PFSK-1 (cell line): ENCODE results near the gene CTBP2.

Experiments
- POLR2AphosphoS5 ChIP-seq: IDR thresholded peaks from 2 replicates; pipeline ENCODE4 v1.6.1; 2012; ENCODE audit warnings: low read depth, mild to moderate bottlenecking, control low read depth, low read length, moderate library complexity
- SIN3A ChIP-seq: IDR thresholded peaks from 2 replicates; pipeline ENCODE4 v1.6.1; 2012; ENCODE audit warnings: mild to moderate bottlenecking, low read length, moderate library complexity, borderline replicate concordance; ENCODE audit not compliant: insufficient read depth
- TAF1 ChIP-seq: IDR thresholded peaks from 2 replicates; pipeline ENCODE4 v1.6.1; 2012; ENCODE audit warnings: low read length, control low read depth, borderline replicate concordance; ENCODE audit not compliant: insufficient read depth
- TF ChIP-seq, protein P1 (sequence below), 2 experiments: IDR thresholded peaks; 2 replicates each; pipeline versions ENCODE4 v1.6.1 to v1.8.0; 2011 to 2012; ENCODE audit warnings: low read depth in 2 of 2, low read length in 2 of 2, control low read depth in 1 of 2, inconsistent platforms in 1 of 2, mild to moderate bottlenecking in 1 of 2, moderate library complexity in 1 of 2; ENCODE audit not compliant: insufficient read depth in 1 of 2

DNA sequence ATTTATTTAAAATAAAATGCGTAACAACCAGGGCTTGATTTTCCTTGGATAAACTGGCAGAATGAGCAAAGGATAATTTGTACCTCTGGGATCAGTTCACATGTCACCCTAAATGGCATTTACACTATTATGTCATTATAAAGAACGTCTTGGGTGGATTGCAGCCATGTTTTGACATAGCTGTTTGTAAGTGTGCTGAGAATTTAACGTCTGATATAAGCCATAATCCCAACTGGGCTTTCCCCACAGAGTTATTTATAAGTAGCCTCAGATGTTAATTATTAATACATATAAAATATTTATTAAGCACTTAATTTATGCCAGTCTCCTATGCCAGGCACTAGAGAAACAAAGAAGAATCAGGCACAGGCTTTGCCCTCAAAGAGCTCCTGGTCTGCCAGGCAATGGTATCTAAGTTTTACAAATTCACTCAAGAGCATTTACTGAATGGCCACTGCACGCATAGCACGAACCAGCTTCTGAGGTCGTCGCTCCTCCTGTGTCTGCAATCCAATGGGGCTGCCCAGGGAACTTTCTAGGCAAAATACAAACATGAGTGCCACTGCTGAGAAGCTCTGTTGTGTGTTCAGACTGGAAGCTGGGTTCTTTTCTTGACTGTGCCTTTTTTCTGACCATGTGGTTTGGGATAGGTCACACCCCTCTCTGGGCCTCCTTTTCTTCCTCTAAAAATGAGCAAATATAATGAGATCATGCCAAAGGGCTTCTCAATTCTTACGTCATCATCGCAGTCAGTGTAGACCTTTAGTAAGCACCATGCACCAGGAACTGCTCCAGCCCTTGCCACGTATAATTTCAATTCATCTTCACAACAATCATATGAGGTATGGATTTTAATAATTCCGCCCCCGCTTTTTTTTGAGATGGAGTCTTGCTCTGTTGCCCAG lies 11.3 kb upstream of the CTBP2 start:
- TF ChIP-seq, protein P1, sequence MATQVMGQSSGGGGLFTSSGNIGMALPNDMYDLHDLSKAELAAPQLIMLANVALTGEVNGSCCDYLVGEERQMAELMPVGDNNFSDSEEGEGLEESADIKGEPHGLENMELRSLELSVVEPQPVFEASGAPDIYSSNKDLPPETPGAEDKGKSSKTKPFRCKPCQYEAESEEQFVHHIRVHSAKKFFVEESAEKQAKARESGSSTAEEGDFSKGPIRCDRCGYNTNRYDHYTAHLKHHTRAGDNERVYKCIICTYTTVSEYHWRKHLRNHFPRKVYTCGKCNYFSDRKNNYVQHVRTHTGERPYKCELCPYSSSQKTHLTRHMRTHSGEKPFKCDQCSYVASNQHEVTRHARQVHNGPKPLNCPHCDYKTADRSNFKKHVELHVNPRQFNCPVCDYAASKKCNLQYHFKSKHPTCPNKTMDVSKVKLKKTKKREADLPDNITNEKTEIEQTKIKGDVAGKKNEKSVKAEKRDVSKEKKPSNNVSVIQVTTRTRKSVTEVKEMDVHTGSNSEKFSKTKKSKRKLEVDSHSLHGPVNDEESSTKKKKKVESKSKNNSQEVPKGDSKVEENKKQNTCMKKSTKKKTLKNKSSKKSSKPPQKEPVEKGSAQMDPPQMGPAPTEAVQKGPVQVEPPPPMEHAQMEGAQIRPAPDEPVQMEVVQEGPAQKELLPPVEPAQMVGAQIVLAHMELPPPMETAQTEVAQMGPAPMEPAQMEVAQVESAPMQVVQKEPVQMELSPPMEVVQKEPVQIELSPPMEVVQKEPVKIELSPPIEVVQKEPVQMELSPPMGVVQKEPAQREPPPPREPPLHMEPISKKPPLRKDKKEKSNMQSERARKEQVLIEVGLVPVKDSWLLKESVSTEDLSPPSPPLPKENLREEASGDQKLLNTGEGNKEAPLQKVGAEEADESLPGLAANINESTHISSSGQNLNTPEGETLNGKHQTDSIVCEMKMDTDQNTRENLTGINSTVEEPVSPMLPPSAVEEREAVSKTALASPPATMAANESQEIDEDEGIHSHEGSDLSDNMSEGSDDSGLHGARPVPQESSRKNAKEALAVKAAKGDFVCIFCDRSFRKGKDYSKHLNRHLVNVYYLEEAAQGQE (IDR thresholded peaks at IDR 0.05; ENCODE audit: insufficient read depth in 1 of 2, low read depth in 2 of 2, low read length in 2 of 2) = no peak
- TF ChIP-seq TAF1 = no peak
- no peak for TF ChIP-seq POLR2AphosphoS5
- TF ChIP-seq SIN3A = no peak
